ENCODE measurements around the gene CHRNA5. TPM values are rescaled to one million over a fixed set of nuclear protein-coding genes. Genes with fewer than 3 reads are reported as not detected.

The CHRNA5 gene
- polyA plus RNA-seq, 3 donors: 0.19 TPM; not detected in 2

DNA sequence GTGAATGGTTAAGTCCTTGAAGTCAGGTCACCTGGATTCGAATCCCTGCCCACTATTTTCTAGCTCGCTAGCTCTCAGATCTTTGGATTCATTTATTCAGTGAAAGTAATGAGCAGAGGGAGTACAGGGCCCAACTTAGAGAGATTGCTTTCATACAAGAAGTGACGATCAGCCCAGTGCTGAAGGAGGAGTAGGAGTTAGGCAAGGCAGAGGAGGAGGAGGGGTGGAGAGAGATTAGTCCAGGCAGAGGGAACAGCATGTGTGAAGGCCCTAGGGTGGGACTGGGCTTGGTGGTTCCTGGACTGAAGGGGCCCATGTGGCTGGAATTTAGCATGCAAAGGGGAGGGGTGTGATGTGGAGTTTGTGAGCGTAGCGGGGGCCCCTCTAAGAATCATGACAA is 3.8 kb upstream of the CHRNA5 start:
- Histone ChIP-seq H3K4me3 (replicated peaks in 1 of 3; ENCODE audit: low read depth in 2 of 3, low read length in 3 of 3) (no peak overlapping the region), H3K9ac (ENCODE audit: insufficient read depth, low read length, poor library complexity, severe bottlenecking) (no peak overlapping the region), H4K20me1 (ENCODE audit: insufficient read depth, low read length) (no peaks in the 10 kb centered on the region), H3K4me2 (replicated peaks; ENCODE audit: extremely low read depth, low read length, poor library complexity, severe bottlenecking) (no peak overlapping the region), H3K9me3 (replicated peaks in 1 of 2; ENCODE audit: control insufficient read depth in 1 of 2, insufficient read depth in 1 of 2, low read length in 2 of 2) (no peaks in the 10 kb centered on the region), H3K79me2 (ENCODE audit: insufficient read depth, low read length) (no peaks in the 10 kb centered on the region), H3K27me3 (ENCODE audit: control insufficient read depth in 2 of 2, insufficient read depth in 2 of 2, low read length in 2 of 2) (peaks cover 18 to 20% of the 10 kb centered on the region in 2 donors), H2AFZ (ENCODE audit: insufficient read depth, low read depth, low read length, poor library complexity, severe bottlenecking) (no peak overlapping the region), H3K27ac (ENCODE audit: low read depth in 1 of 2, low read length in 2 of 2) (no peak overlapping the region), H3K4me1 (ENCODE audit: control insufficient read depth in 1 of 2, insufficient read depth in 2 of 2, low read length in 2 of 2) (peaks cover 14 to 19% of the 10 kb centered on the region in 2 donors), H3K36me3 (replicated peaks in 1 of 2; ENCODE audit: control insufficient read depth in 1 of 2, insufficient read depth in 2 of 2, low read length in 2 of 2) (no peaks in the 10 kb centered on the region)
- no peak overlapping the region for H3K27ac Mint-ChIP-seq
- H3K4me3 Mint-ChIP-seq: peak overlapping the region in 1 of 2 donors; percentile 24
- WGBS (ENCODE audit: insufficient coverage): 95% methylated on average over 5 of the region's 5 CpGs
- TF ChIP-seq, protein P1, sequence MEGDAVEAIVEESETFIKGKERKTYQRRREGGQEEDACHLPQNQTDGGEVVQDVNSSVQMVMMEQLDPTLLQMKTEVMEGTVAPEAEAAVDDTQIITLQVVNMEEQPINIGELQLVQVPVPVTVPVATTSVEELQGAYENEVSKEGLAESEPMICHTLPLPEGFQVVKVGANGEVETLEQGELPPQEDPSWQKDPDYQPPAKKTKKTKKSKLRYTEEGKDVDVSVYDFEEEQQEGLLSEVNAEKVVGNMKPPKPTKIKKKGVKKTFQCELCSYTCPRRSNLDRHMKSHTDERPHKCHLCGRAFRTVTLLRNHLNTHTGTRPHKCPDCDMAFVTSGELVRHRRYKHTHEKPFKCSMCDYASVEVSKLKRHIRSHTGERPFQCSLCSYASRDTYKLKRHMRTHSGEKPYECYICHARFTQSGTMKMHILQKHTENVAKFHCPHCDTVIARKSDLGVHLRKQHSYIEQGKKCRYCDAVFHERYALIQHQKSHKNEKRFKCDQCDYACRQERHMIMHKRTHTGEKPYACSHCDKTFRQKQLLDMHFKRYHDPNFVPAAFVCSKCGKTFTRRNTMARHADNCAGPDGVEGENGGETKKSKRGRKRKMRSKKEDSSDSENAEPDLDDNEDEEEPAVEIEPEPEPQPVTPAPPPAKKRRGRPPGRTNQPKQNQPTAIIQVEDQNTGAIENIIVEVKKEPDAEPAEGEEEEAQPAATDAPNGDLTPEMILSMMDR (IDR thresholded peaks at IDR 0.05): no peak
- peaks cover 17 to 38% (median 24%) of the 10 kb centered on the region in 3 donors for H3K27me3 Mint-ChIP-seq (ENCODE audit: low read depth in 3 of 3)
- peaks cover 20% of the 10 kb centered on the region for H3K4me1 Mint-ChIP-seq
- intact Hi-C loops (cut with micrococcal nuclease): no loop called here
- H3K9me3 Mint-ChIP-seq: peaks cover 0 to 2% (median under 1%) of the 10 kb centered on the region in 7 donors
- no peak for DNase-seq
- peaks cover 0 to 2% of the 10 kb centered on the region in 2 donors for H3K36me3 Mint-ChIP-seq

DNA sequence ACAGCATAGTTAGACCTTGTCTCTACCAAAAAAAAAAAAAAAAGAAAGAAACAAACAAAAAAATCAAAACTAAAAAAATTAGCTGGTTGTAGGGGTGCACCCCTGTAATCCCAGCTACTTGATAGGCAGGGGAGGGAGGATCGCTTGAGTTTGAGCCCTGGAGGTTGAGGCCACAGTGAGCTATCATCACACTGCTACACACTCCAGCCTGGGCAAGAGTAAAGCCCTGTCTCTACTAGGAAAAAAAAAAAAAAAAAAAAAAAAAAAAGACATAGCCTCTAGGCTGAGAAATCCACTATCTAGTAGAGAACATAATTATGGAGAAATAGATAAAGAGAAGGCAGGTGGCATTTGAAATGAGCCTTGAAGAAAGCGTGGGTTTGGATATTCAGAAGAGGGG is 2.2 kb upstream of the CHRNA5 start:
- no peak for DNase-seq
- H3K27ac Mint-ChIP-seq: peak overlapping the region in 1 of 7 donors; percentile 70
- peaks cover 27 to 51% (median 27%) of the 10 kb centered on the region in 3 donors for H3K27me3 Mint-ChIP-seq (ENCODE audit: low read depth in 3 of 3)
- H3K4me2 ChIP-seq (replicated peaks; ENCODE audit: extremely low read depth, low read length, poor library complexity, severe bottlenecking): no peak overlapping the region
- no peak overlapping the region for H2AFZ ChIP-seq (ENCODE audit: insufficient read depth, low read depth, low read length, poor library complexity, severe bottlenecking)
- H3K4me1 ChIP-seq (ENCODE audit: control insufficient read depth in 1 of 2, insufficient read depth in 2 of 2, low read length in 2 of 2): peaks cover 14 to 19% of the 10 kb centered on the region in 2 donors
- H3K27me3 ChIP-seq (ENCODE audit: control insufficient read depth in 2 of 2, insufficient read depth in 2 of 2, low read length in 2 of 2): peaks cover 29 to 32% of the 10 kb centered on the region in 2 donors
- no peaks in the 10 kb centered on the region for H4K20me1 ChIP-seq (ENCODE audit: insufficient read depth, low read length)
- intact Hi-C loops (cut with micrococcal nuclease): no loop called here
- peak overlapping the region in 1 of 2 donors; percentile 26 for H3K4me3 Mint-ChIP-seq
- no peaks in the 10 kb centered on the region for H3K9me3 ChIP-seq (replicated peaks in 1 of 2; ENCODE audit: control insufficient read depth in 1 of 2, insufficient read depth in 1 of 2, low read length in 2 of 2)
- peaks cover 0 to 4% (median 2%) of the 10 kb centered on the region in 7 donors for H3K9me3 Mint-ChIP-seq
- H3K36me3 Mint-ChIP-seq: peaks cover 0 to 4% of the 10 kb centered on the region in 2 donors
- TF ChIP-seq, protein P1 (IDR thresholded peaks at IDR 0.05): no peak
- no peak overlapping the region for H3K4me3 ChIP-seq (replicated peaks in 1 of 3; ENCODE audit: low read depth in 2 of 3, low read length in 3 of 3)
- no CpG with 5 or more reads among the region's 2 CpGs for WGBS (ENCODE audit: insufficient coverage)
- no peaks in the 10 kb centered on the region for H3K36me3 ChIP-seq (replicated peaks in 1 of 2; ENCODE audit: control insufficient read depth in 1 of 2, insufficient read depth in 2 of 2, low read length in 2 of 2)
- H3K79me2 ChIP-seq (ENCODE audit: insufficient read depth, low read length): no peaks in the 10 kb centered on the region
- no peak overlapping the region for H3K27ac ChIP-seq (ENCODE audit: low read depth in 1 of 2, low read length in 2 of 2)
- H3K9ac ChIP-seq (ENCODE audit: insufficient read depth, low read length, poor library complexity, severe bottlenecking): no peak overlapping the region
- peaks cover 22% of the 10 kb centered on the region for H3K4me1 Mint-ChIP-seq

Measured in CD14-positive monocyte (primary cell).